Hippocampal formation (tissue), 2 donors: ENCODE results near the gene MED8.
A peak's percentile ranks its signal among the peaks of the same experiment; 100 is the strongest.
"Not testable (repeated sequence)": the region's sequence is repeated elsewhere in the genome, so short reads cannot be mapped to it uniquely, and the experiment has no call there.

Experiments used
- DNase-seq, 2 donors: peaks; one replicate each; lab custom pipeline; 2025; lab: John Stamatoyannopoulos, UW

The MED8 gene

DNA sequence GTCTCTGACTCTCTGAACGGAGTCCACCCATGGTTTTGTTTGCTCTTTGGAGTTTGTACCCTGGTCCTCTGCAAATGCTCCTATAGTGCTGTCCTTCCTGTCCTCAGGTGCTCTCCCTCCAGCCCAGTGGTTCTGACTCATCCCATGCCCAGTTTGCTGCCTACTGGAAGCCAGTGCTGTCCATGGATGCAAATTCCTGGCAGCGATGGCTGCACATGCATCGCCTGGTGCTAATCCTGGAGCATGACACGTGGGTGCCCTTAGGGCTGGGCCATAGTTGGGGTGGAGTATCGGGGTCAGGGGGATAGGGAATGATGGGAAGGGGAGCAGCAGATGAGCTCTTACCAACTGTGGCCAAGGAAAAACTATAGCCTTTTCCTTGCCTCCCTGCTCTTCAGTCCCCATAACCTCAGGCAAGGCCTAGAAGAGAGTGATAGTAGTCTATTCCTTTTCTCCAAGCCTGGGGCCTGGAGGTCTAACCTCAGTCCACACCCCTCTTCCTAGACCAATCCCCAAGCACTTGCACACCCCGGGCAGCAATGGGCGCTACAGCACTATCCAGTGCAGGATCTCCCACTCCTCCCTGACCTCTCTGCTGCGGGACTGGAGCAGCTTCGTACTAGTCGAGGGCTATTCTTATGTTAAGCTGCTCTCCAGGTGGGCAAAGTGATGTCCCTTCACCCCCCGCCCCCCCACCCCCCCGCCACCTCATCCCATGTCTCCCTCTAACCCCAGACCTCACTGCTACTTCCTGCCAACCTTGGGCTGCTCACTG, 32.6 kb upstream of the MED8 start:
- DNase-seq, result no peak

DNA sequence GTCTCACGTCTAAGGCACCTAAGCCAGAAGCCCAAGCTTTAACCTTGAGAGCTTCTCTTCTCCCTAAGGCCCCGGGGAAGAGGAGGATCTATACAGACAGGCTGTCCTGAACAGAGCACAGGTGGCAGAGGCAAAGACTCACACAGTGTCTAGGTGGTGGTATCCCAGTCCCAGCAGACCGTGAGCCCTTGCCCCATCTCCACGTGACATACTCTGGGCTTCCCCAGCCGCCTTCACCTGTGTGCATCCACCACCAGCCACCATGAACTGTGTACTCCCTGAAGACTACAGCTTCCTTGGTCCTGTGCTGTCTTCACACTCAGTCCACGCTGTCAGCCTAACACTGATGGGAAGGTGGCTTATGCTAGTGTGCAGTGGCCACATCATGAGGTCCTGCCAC, 31.8 kb upstream of the MED8 start:
- DNase-seq, result no peak

DNA sequence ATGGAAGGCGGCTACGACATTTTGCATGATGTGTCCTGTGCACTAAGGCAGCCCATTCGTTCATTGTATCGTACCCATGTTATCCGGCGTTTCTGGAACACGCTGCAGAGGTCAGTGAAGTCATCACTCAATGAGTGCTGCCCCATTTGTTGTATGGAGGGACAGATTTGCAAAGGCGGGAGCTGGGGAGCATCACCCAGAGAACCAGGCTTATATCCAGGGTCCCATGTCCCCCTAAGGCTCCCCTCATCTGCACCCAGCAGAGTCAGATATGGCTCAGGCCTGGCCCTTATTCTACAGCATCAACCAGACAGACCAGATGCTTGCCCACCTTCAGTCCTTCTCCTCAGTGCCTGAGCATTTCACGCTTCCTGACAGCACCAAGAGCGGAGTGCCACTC, 31.3 kb upstream of the MED8 start:
- DNase-seq, result no peak

DNA sequence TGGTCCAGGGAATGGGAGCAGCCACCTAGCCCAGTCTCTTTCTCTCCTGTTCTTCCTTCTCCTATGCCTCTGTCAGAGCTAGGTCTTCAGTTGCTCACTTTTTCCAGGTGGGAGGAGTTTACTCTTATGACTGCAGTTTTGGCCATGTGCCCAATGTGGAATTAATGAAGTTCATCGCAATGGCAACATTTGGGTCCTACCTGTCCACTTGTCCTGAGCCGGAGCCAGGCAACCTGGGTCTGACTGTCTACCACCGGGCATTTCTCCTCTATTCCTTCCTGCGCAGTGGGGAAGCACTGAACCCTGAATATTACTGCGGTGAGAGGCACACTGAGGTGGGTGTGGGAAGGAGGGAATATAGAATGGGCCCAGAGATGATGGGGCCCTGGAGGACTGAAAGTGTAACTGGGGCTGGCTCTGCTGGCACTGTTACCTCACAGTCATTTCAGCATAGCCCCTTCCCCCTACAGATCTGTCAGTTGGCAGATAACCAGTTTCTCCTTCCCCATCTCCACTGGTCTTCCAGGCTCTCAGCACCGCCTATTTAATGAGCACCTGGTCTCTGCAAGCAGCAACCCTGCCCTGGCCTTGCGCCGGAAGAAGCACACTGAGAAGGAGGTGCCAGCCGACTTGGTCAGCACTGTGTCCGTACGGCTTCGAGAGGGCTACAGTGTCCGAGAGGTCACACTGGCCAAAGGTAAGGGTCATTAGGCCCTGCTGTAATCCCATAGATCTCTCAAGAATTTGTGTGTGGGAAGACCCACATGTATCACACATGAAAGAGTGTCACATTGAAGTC, 30.2 kb upstream of the MED8 start:
- no peak for DNase-seq

DNA sequence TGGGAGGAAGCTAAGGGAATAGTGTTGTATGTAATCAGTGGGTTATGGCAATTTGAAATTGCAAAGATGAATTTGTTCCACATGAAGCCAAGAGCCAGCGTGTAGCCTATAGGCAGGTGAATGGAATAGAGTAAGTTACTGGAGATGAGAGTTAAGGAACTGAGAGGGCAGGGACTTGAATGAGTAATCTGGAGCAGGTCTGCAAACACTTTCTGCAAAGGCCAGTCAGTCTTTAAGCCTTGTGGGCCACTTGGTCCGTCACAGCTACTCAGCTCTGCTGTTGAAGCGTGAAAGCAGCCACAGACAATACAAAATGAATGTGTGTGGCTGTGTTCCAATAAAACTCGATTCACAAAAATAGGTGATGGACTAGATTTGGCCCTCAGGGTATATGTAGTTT, 29.3 kb upstream of the MED8 start:
- DNase-seq, result no peak

DNA sequence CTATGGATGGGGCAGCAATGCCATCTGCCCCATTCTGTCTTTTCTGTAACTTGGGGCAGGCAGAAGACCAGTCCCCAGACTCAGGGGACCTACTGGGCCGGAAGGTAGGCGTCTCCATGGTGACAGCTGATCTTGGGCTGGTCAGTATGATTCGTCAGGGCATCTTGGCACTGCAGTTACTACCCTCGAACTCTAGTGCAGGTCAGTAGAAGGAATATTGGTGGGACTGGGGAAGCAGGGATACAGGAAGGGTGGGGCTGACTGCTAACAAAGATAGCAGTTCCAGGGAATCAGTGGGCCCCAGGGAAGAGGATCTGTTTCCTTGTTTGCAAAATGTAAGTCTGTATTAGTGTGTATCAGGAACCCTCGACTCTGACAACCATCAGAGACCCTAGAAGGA, 26.3 kb upstream of the MED8 start:
- no peak for DNase-seq

DNA sequence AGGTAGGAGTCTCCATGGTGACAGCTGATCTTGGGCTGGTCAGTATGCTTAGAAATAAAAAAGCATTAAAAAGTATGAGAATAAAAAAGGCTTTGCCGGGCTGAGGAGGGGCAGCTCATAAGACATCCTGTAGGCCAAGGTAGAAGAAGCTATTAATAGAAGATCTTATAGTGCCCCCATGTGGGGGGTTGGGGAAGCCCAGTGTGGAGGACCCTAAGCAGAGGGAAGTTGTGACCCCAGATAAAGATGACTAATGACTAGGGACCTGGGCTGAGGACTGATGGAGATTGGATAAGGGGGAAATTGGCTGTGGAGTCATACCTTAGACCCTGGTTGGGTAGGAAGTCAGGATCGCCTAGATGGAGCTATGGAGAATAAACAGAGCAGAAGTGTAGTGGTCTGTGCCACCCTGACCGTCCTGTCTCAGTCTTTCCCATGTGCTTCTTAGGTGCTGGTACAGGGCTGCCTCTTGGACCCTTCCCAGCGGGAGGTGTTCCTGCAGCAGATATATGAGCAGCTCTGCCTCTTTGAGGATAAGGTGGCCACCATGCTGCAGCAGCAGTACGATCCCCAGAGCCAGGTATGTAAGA, 25.1 kb upstream of the MED8 start:
- peak in 1 of 2 donors; percentile 9 for DNase-seq

DNA sequence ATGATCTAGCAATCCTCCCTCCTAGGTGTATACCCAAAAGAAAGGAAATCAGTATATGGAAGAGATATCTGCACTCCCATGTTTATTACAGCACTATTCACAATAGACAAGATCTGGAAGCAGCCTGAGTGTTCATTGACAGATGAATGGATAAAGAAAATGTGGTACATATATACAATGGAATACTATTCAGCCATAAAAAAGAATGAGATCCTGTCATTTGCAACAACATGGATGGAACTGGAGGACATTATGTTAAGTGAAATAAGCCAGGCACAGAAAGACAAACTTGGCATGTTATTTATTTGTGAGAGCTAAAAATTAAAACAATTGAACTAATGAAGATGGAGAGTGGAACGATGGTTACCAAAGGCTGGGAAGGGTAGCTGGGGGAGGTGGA, 23.8 kb upstream of the MED8 start:
- DNase-seq, result not testable (repeated sequence)

DNA sequence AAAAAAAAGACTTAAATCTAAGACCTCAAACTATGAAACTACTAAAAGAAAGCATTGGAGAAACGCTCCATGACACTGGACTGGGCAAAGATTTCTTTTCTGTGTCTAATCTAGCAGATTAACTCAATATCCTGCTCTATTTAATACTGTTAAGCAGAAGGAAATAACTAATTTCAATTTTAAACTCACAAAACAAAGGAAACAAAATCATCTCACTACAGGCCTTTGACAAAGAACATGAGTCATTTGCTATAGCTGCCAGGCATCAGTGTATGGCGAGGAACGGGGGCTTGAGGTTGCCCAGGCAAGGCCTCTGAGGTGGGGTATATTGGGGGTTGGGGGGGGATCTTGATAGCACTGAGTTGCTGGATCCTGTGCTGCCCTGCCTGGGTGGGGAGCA, 21.0 kb upstream of the MED8 start:
- no peak for DNase-seq

DNA sequence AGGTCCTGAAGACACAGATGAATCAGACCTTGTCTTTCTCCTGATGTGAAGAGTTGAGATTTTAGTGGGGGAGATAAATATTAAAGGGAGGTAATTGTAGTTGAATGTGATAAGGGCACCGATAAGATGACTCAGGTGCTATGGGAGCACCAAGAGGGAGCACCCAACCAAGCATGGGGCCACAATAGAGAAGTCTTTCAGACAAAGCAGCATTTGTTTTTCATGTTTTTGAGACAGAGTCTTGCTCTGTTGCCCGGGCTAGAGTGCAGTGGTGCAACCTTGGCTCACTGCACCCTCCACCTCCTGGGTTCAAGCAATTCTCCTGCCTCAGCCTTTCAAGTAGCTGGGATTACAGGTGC, 16.3 kb upstream of the MED8 start:
- no peak for DNase-seq

DNA sequence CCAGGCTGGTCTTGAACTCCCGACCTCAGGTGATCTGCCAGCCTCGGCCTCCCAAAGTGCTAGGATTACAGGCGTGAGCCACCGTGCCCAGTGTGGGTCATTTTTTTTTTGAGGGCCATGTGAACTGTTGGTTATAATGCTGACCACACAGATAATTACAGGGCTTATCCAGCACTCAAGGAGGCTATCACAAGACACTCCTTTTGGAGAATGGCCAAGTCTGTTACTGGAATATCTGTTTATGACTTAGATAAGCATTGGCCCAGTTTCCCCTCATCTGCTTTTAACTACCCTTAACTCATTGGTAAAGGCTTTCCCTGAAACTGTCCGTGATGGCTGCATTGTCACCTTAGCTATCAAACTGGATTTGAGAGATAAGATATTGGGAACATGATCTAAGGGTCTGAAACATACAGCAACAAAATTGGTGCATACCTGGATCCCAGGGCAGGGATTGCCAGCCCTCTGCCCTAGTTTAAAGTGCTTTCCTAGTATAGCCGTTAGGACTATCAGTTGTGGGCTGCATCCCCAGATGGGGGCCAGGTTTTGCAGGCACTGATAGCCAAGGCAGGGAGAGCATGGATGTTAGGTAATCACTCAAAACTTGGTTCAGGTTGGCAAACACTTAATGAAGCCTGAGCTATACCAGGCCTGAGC, 15.7 kb upstream of the MED8 start:
- DNase-seq, result no peak

DNA sequence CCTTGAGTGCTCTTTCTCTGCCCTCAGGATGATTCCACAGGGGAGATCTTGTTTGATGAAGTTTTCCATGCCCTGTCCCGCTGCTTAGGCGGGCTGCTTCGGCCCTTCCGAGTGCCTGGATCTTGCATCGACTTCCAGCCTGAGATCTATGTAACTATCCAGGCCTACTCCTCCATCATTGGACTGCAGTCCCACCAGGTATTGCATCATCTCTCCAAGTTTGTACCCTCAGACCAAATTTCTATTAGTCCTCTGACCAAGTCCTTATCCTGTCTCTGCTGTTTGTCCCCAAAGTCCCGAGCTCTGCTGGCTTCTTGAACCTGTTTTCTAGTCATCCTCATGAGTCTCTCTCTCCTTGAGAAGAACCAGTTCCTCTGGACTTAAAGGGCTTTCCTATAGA, 14.8 kb upstream of the MED8 start:
- no peak for DNase-seq

DNA sequence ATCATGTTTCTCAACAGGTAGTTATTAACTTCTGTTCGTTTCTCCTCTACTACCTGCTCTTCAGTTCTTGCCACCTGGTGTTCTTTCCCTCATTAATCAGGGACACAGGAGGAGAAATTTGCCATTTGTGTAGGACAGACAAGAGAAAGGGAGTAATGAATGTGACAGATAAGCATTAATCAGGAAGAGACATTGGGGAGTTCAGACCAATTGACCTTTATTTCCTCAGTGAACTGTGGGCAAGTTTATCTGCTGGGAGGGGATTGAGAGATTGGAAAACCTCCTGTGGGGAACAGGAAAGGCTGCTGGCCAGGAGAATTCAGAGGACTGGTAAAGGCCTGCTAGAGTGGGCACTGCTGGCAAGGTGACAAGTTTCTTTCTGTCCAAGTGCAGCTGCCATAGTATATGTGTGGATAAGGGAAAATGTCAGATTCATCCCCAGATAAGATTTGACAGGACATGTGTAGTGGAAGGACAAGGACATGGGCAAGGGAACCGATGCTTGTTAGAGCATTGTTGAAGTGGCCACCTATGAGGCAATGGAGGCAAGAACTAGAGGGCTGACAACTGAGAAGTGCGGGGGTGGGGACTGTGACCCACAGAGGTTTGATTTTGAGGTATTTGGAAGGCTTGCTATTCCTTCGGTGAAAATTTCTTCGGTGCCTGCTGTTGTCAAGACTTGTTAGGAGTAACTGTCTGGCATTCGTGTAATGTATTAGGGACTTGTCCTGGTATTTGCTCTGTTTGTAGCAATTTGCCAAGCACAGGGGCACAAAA, 12.7 kb upstream of the MED8 start:
- no peak for DNase-seq

DNA sequence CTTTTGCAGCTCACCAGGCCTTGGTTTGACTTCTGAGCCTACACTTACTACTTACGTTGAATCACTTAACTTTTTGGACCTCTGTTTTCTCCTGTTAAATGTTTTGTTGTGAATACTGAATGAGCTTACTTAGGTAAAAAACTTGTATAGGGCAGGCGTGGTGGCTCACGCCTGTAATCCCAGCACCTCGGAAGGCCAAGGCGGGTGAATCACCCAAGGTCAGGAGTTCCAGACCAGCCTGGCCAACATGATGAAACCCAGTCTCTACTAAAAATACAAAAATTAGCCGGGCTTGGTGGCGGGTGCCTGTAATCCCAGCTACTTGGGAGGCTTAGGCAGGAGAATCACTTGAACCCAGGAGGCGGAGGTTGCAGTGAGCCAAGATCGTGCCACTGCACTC, 10.8 kb upstream of the MED8 start:
- DNase-seq, result not testable (repeated sequence)

DNA sequence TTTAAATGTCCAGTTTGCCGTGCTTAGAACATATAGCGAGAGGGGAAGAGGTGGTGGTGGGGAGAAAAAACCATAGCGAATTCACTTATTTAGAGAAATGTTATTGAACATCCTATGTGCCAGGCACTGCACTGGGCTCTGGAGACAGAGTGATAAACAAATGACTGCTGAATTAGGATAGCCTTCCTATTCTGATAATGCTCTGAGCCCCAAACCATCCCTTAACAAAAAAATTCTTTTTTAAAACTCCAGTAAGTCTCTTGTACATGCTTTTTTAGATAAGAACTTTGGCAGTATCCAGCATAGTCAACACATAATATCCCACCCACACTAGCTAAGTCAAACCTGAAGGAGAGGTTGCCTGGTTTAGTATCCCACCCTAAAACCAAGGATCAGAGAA, 8.6 kb upstream of the MED8 start:
- no peak for DNase-seq

DNA sequence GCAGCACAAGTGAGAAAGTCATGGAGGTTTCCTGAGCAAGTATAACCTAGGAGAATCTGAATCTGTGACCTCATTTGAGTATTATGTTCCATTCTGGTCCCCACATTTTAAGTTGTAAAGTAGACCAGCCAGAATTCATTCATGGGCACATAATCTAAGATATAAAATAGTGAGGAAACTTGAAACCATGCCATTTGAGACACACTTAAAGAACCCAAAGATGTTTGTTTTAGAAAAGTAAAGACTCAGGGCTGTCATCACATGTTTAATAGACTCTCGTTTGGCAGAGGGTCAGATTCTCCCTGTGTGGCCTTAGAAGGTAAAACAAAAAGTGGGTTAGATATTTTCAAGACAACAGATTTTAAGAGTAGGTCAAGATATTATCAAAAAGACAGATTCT, 6.5 kb upstream of the MED8 start:
- no peak for DNase-seq

DNA sequence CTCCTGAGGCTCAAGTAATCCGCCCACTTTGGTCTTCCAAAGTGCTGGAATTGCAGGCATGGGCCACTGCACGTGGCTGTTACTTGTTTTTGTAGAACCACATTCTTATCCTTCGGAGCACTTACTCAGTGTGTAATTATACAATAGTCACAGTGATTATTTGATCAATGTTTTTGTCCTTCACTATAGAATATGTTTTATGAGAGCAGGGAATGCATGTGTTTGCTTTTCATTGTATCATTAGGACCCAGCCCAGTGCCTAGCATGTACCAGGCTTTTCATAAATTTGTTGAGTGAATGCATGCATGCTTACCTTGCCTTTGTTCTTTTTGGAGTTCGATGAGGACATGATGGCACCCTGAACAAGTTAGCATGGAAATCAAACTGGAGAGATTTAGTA, 5.9 kb upstream of the MED8 start:
- no peak for DNase-seq

DNA sequence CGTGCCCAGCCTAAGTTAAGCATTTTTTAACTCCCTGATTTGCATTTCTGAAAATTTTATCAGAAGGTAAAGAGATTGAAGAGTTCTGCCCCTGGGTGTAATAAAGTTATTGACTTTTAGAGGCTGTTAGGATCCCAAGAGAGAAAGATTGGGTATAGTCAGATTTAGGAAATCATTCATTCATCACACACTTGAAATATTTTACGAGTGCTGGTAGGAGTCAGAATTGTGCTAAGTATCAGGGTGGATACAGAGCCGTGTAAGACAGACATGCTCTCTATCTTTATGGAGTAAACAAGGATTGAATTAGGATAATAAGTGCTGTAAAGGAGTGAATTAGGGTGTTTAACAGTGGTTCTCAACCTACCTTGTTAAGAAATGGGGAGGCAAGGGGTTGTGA, 3.1 kb upstream of the MED8 start:
- no peak for DNase-seq

DNA sequence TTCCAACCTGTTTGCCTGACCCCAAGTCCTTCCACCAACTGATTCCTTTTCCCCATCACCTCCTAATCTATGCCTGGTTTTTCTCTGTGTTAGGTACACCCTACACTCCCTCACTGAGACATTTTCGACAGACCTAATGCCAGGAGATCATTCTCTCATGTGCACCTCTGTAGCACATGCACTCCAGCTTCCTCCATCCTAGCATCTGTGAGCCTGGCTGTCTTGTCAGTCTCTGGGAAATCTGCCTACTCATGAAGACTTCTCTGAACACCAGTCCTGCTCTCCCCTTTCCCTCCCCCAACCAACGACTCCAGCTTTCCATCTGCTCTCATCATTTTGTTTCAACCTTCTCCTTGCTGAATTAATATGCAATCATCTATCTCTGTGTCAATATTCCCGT, 987 bp downstream of the MED8 start:
- no peak for DNase-seq

DNA sequence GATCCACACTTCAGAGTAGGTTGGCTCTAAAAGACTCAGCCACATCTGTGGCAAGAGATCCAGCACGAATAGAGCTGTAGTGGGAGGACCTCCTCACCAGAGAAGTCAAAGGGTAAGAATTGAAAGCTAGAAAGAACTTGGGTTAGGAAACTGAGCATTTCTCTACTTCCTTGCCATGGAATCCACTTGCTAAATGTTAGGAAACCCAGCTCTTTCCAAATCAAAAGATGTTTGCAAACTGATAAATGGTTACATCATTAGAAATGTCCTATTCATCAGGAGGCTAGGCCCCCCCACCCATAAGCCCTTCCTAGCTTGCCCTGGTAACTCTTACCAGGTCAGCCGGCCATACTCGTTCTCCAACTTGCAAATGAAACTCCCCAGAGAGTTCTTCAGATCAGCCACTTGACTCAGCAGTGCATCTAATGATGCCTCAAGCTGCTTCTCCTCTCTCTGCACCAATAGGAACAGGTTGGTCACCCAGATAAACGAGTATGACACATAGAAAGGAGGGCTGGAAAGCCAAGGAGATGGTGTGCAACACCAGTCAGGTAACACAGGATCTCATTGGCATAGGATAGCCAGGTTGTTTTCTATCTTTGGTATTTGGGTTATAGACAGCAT, 1.5 kb downstream of the MED8 start:
- DNase-seq, result no peak

DNA sequence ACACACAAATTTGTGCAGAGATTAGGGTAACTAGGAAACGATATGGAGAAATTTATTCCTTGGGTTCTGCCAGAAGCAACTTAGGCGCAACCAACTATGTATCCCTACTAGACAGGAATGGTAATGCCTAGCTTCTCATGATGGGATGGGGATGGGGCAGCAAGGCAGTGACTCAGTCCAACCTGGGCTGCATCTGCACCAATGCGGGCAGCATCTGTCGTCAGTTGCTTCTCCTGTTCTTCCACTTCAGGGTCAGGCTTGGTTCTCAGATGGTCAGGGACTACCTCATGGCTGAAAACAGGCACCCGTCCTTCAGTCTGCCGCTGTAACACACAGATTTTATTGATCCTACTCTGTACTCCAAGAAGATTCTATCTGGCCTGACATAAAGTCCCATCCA, 2.9 kb downstream of the MED8 start:
- DNase-seq, result no peak

DNA sequence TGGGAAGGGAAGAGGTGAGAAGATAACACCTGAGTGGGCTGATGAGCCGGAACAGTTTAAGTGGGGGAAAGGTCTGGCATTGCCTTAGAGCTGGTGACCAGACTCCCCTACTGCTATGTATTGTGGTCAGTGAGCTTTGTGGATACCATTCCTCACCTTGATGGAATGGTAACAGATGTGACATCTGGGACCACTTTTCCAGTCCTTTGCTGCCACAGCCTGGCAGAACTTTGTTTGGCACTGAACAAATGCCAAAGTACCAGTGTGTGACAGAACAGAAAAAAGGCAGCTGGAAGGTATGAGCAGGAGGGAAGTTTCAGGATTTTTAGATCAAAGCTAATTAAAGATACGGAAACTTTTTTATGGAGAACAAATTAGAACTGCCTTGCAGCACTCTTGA, 6.2 kb downstream of the MED8 start:
- DNase-seq, result peak; percentile 29 to 41
